NCI-H345 (cell line): Measurements from ENCODE around the gene WDR90.
A peak's percentile ranks its signal among the peaks of the same experiment; 100 is the strongest.

ENCODE experiments used
- DNase-seq: peaks from one replicate; lab custom pipeline; 2025; lab: John Stamatoyannopoulos, UW

Gene WDR90

GRCh38 chr16:638836-639235 lies 10.3 kb upstream of the WDR90 start:
- DNase-seq: no peak

- DNase-seq: no peak
Observed at GRCh38 chr16:640614-641013, 8.6 kb upstream of the WDR90 start.

- DNase-seq: peak; percentile 75
Observed at GRCh38 chr16:641326-642188, 7.6 kb upstream of the WDR90 start, which contains the start of gene MCRIP2. Gene MCRIP2 (plus strand): TSS chr16:641828. CDS start chr16:641992, 164 bp downstream.

GRCh38 chr16:642189-643049 lies 6.7 kb upstream of the WDR90 start:
- DNase-seq: peak; percentile 29

GRCh38 chr16:643050-643368 lies 6.2 kb upstream of the WDR90 start:
- DNase-seq: no peak

GRCh38 chr16:644556-644955 lies 4.6 kb upstream of the WDR90 start:
- DNase-seq: no peak

- DNase-seq: no peak
Observed at GRCh38 chr16:645852-646678, 3.1 kb upstream of the WDR90 start.

- no peak for DNase-seq
Observed at GRCh38 chr16:646679-647172, 2.4 kb upstream of the WDR90 start.

GRCh38 chr16:647173-647902 lies 1.8 kb upstream of the WDR90 start:
- DNase-seq: no peak

- peak; percentile 58 for DNase-seq
Observed at GRCh38 chr16:648071-648780, 939 bp upstream of the WDR90 start.

- peak; percentile 13 for DNase-seq
Observed at GRCh38 chr16:649631-650030, 466 bp downstream of the WDR90 start.

- no peak for DNase-seq
Observed at GRCh38 chr16:651844-652243, 2.7 kb downstream of the WDR90 start.

GRCh38 chr16:652454-653305 lies 3.5 kb downstream of the WDR90 start:
- no peak for DNase-seq

- no peak for DNase-seq
Observed at GRCh38 chr16:654034-654433, 4.9 kb downstream of the WDR90 start.

- DNase-seq: no peak
Observed at GRCh38 chr16:657487-657886, 8.3 kb downstream of the WDR90 start.

- no peak for DNase-seq
Observed at GRCh38 chr16:658679-659571, 9.8 kb downstream of the WDR90 start.

GRCh38 chr16:659618-660017 lies 10.5 kb downstream of the WDR90 start:
- DNase-seq: no peak

- DNase-seq: peak; percentile 9
Observed at GRCh38 chr16:660132-660458, 10.9 kb downstream of the WDR90 start.
